H9 (cell line): ENCODE results near the gene GPC3. TPM values are rescaled to one million over a fixed set of nuclear protein-coding genes. Genes with fewer than 3 reads are reported as not detected.

Experiments used
- DNase-seq: peaks from one replicate; pipeline ENCODE4 v3.0.0-alpha.2; 2017
- H2AFZ ChIP-seq: one replicate; pipeline ENCODE4 v1.6.1; 2013; ENCODE audit warnings: mild to moderate bottlenecking, low read length, control low read depth, moderate library complexity
- H2AK5ac ChIP-seq: 2 replicates; pipeline ENCODE4 v1.6.1; 2013; ENCODE audit warnings: low read length, control low read depth, mixed read lengths; ENCODE audit not compliant: insufficient read length
- H2BK120ac ChIP-seq: one replicate; pipeline ENCODE4 v1.6.1; 2013; ENCODE audit warnings: low read depth, mild to moderate bottlenecking, low read length, control low read depth, inconsistent platforms; ENCODE audit not compliant: poor library complexity, severe bottlenecking
- H2BK12ac ChIP-seq: 2 replicates; pipeline ENCODE4 v1.6.1; 2013; ENCODE audit warnings: low read length, control low read depth, mixed read lengths, low read depth; ENCODE audit not compliant: insufficient read length
- H2BK15ac ChIP-seq: 2 replicates; pipeline ENCODE4 v1.6.1; 2013; ENCODE audit warnings: low read depth, low read length, control low read depth
- H2BK20ac ChIP-seq: one replicate; pipeline ENCODE4 v1.6.1; 2013; ENCODE audit warnings: low read depth, mild to moderate bottlenecking, low read length, control low read depth, inconsistent platforms; ENCODE audit not compliant: poor library complexity, severe bottlenecking
- H2BK5ac ChIP-seq: 2 replicates; pipeline ENCODE4 v1.6.1; 2013; ENCODE audit warnings: low read length, control low read depth, mixed read lengths; ENCODE audit not compliant: insufficient read length
- H3K14ac ChIP-seq: 2 replicates; pipeline ENCODE4 v1.6.1; 2013; ENCODE audit warnings: low read length, control low read depth; ENCODE audit not compliant: insufficient read depth
- H3K18ac ChIP-seq: 2 replicates; pipeline ENCODE4 v1.6.1; 2013; ENCODE audit warnings: low read depth, mild to moderate bottlenecking, mixed read lengths, low read length, control low read depth; ENCODE audit not compliant: insufficient read length
- H3K23ac ChIP-seq: 2 replicates; pipeline ENCODE4 v1.6.1; 2013; ENCODE audit warnings: low read length, control low read depth, mixed read lengths, low read depth; ENCODE audit not compliant: insufficient read length
- H3K23me2 ChIP-seq: 2 replicates; pipeline ENCODE4 v1.6.1; 2013; ENCODE audit warnings: low read depth, mild to moderate bottlenecking, mixed read lengths, low read length, control low read depth; ENCODE audit not compliant: insufficient read length, poor library complexity, severe bottlenecking
- H3K27ac ChIP-seq: 2 replicates; pipeline ENCODE4 v1.5.1; 2013; ENCODE audit warnings: low read length, control low read depth, mixed read lengths, low read depth; ENCODE audit not compliant: insufficient read length
- H3K27me3 ChIP-seq: 2 replicates; pipeline ENCODE4 v1.6.1; 2013; ENCODE audit warnings: low read length, control low read depth, inconsistent platforms; ENCODE audit not compliant: insufficient read depth
- H3K4ac ChIP-seq: 2 replicates; pipeline ENCODE4 v1.6.1; 2013; ENCODE audit warnings: low read depth, mild to moderate bottlenecking, control low read depth, inconsistent platforms, low read length, moderate library complexity
- H3K4me1 ChIP-seq: 2 replicates; pipeline ENCODE4 v1.6.1; 2013; ENCODE audit warnings: low read length, control low read depth, inconsistent platforms; ENCODE audit not compliant: insufficient read depth
- H3K4me2 ChIP-seq: 2 replicates; pipeline ENCODE4 v1.6.1; 2013; ENCODE audit warnings: low read length, control low read depth, mixed read lengths; ENCODE audit not compliant: insufficient read length, insufficient read depth
- H3K56ac ChIP-seq: 2 replicates; pipeline ENCODE4 v1.6.1; 2013; ENCODE audit warnings: low read depth, mild to moderate bottlenecking, mixed read lengths, low read length, control low read depth; ENCODE audit not compliant: insufficient read length
- H3K79me1 ChIP-seq: 2 replicates; pipeline ENCODE4 v1.6.1; 2013; ENCODE audit warnings: low read depth, mild to moderate bottlenecking, moderate library complexity, low read length, control low read depth, inconsistent platforms; ENCODE audit not compliant: insufficient read depth, poor library complexity, severe bottlenecking
- H3K79me2 ChIP-seq: 2 replicates; pipeline ENCODE4 v1.6.1; 2013; ENCODE audit warnings: low read length, control low read depth, inconsistent platforms; ENCODE audit not compliant: insufficient read depth
- H3K9ac ChIP-seq: 2 replicates; pipeline ENCODE4 v1.6.1; 2013; ENCODE audit warnings: low read length, control low read depth, mixed read lengths; ENCODE audit not compliant: insufficient read length; ENCODE audit errors: extremely low read depth
- H3K9me3 ChIP-seq: one replicate; pipeline ENCODE4 v1.6.1; 2013; ENCODE audit warnings: low read depth, low read length, inconsistent platforms; ENCODE audit not compliant: control insufficient read depth
- H3T11ph ChIP-seq: one replicate; pipeline ENCODE4 v1.6.1; 2013; ENCODE audit warnings: mild to moderate bottlenecking, low read length, control low read depth, inconsistent platforms
- H4K20me1 ChIP-seq: one replicate; pipeline ENCODE4 v1.6.1; 2013; ENCODE audit not compliant: control insufficient read depth, insufficient read length, insufficient read depth
- H4K5ac ChIP-seq: 2 replicates; pipeline ENCODE4 v1.6.1; 2013; ENCODE audit warnings: low read depth, mild to moderate bottlenecking, mixed read lengths, low read length, control low read depth; ENCODE audit not compliant: insufficient read length
- H4K8ac ChIP-seq: replicated peaks from 2 replicates; pipeline ENCODE4 v1.6.1; 2013; ENCODE audit warnings: low read length, control low read depth, mixed read lengths, low read depth; ENCODE audit not compliant: insufficient read length
- H4K91ac ChIP-seq: 2 replicates; pipeline ENCODE4 v1.6.1; 2013; ENCODE audit warnings: low read depth, mild to moderate bottlenecking, moderate library complexity, mixed read lengths, low read length, control low read depth; ENCODE audit not compliant: insufficient read length
- H3K27ac Mint-ChIP-seq, 3 experiments: 2 replicates in 2 of 3; 3 replicates in 1 of 3; pipeline ENCODE4 v1.8.0; 2020 to 2021; ENCODE audit warnings: mixed read lengths in 3 of 3, mild to moderate bottlenecking in 1 of 3, moderate library complexity in 1 of 3
- H3K27me3 Mint-ChIP-seq: 2 replicates; pipeline ENCODE4 v1.8.0; 2021; ENCODE audit warnings: low read depth, mild to moderate bottlenecking, moderate library complexity, mixed read lengths
- H3K36me3 Mint-ChIP-seq, 3 experiments: 2 replicates in 2 of 3; 3 replicates in 1 of 3; pipeline ENCODE4 v1.8.0; 2020 to 2021; ENCODE audit warnings: low read depth in 3 of 3, mixed read lengths in 3 of 3; ENCODE audit not compliant: insufficient read depth in 1 of 3
- H3K4me1 Mint-ChIP-seq, 2 experiments: 2 replicates each; pipeline ENCODE4 v1.8.0; 2020; ENCODE audit warnings: mixed read lengths in 2 of 2
- H3K4me3 Mint-ChIP-seq, 2 experiments: 2 replicates in 1 of 2; 3 replicates in 1 of 2; pipeline ENCODE4 v1.8.0; 2020 to 2021; ENCODE audit warnings: mild to moderate bottlenecking in 2 of 2, mixed read lengths in 2 of 2, moderate library complexity in 1 of 2
- H3K9me3 Mint-ChIP-seq, 2 experiments: 2 replicates in 1 of 2; 3 replicates in 1 of 2; pipeline ENCODE4 v1.8.0; 2020; ENCODE audit warnings: mild to moderate bottlenecking in 2 of 2, mixed read lengths in 2 of 2, moderate library complexity in 1 of 2
- WGBS: extraction: QIAGEN DNeasy Blood & Tissue Kit; methylation state at CpG from one replicate; pipeline ENCODE4 v1.1.7; 2013; ENCODE audit warnings: missing lambda C conversion rate, low lambda C conversion rate, mixed read lengths; ENCODE audit not compliant: insufficient read length; ENCODE audit errors: extremely low coverage; 5-methylcytosine and 5-hydroxymethylcytosine counted together
- total RNA-seq: library from RNA; stranded (reverse); gene quantifications from 2 replicates; pipeline ENCODE4 v1.2.1, GENCODE V29; 2021
- TF ChIP-seq, protein P1 (sequence below): fragments of 200-600 bp; sonication (generic); conservative IDR thresholded peaks from 3 replicates; pipeline ENCODE4 v1.8.0; 2021; ENCODE audit warnings: antibody characterized with exemption, mild to moderate bottlenecking

The GPC3 gene
- total RNA-seq, 1 experiment from 2014 or later, result 108 TPM

DNA sequence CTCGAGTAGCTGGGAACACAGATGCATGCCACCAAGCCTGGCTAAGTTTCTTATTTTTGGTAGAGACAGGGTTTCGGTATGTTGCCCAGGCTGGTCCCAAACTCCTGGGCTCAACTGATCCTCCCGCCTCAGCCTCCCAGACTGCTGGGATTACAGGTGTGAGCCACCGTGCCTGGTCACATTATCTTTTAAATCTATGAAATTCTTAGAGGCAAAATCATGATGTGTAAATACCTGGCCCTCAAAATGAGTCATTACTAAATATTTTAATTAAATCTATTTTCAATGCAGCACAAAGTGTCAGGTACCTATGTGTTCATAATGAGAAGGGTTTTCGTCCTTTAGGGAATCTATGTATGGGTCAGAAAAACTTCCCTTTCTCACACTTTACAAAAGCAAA is 347.6 kb downstream of the GPC3 start:
- H3K4me1 Mint-ChIP-seq, result peaks cover 61% of the 10 kb centered on the region in 2 experiments
- no peak overlapping the region for H2AFZ ChIP-seq
- H4K20me1 ChIP-seq, result no peaks in the 10 kb centered on the region
- peak overlapping the region in 1 of 3 experiments; percentile 41; a peak in 1 of 7 replicates for H3K27ac Mint-ChIP-seq
- no peaks in the 10 kb centered on the region for H3K79me1 ChIP-seq
- TF ChIP-seq, protein P1, sequence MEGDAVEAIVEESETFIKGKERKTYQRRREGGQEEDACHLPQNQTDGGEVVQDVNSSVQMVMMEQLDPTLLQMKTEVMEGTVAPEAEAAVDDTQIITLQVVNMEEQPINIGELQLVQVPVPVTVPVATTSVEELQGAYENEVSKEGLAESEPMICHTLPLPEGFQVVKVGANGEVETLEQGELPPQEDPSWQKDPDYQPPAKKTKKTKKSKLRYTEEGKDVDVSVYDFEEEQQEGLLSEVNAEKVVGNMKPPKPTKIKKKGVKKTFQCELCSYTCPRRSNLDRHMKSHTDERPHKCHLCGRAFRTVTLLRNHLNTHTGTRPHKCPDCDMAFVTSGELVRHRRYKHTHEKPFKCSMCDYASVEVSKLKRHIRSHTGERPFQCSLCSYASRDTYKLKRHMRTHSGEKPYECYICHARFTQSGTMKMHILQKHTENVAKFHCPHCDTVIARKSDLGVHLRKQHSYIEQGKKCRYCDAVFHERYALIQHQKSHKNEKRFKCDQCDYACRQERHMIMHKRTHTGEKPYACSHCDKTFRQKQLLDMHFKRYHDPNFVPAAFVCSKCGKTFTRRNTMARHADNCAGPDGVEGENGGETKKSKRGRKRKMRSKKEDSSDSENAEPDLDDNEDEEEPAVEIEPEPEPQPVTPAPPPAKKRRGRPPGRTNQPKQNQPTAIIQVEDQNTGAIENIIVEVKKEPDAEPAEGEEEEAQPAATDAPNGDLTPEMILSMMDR, result no peak
- no peak for DNase-seq
- no peak overlapping the region for H3K4me3 Mint-ChIP-seq
- no peak overlapping the region for H3T11ph ChIP-seq
- H3K9me3 Mint-ChIP-seq, result no peaks in the 10 kb centered on the region
- no peak overlapping the region for H3K14ac ChIP-seq
- H2BK12ac ChIP-seq, result no peak overlapping the region
- H4K8ac ChIP-seq, result no peak overlapping the region
- no peak overlapping the region for H2AK5ac ChIP-seq
- no peak overlapping the region for H4K5ac ChIP-seq
- no peak overlapping the region for H3K23ac ChIP-seq
- no peak overlapping the region for H3K9ac ChIP-seq
- H3K4ac ChIP-seq, result no peak overlapping the region
- no peak overlapping the region for H2BK5ac ChIP-seq
- no peaks in the 10 kb centered on the region for H3K23me2 ChIP-seq
- WGBS, result no CpG with 5 or more reads among the region's 5 CpGs
- H3K36me3 Mint-ChIP-seq, result no peaks in the 10 kb centered on the region; a peak in 1 of 7 replicates
- H3K18ac ChIP-seq, result no peak overlapping the region
- no peak overlapping the region for H3K4me2 ChIP-seq
- no peak overlapping the region for H2BK20ac ChIP-seq
- H3K27ac ChIP-seq, result no peak overlapping the region
- peaks cover 6% of the 10 kb centered on the region; the same call in 1 of the 2 replicates for H3K4me1 ChIP-seq
- H2BK15ac ChIP-seq, result no peak overlapping the region
- H3K27me3 Mint-ChIP-seq, result no peaks in the 10 kb centered on the region
- no peaks in the 10 kb centered on the region for H3K9me3 ChIP-seq
- no peak overlapping the region for H3K56ac ChIP-seq
- H2BK120ac ChIP-seq, result no peak overlapping the region
- no peak overlapping the region for H4K91ac ChIP-seq
- 0 out of 2 replicates have a peak, but pooled peaks cover under 1% of the 10 kb centered on the region for H3K79me2 ChIP-seq
- H3K27me3 ChIP-seq, result no peaks in the 10 kb centered on the region
